Stimulated activated CD4-positive, alpha-beta T cell treated with anti-CD3 and anti-CD28 coated beads, Interleukin-12 subunit alpha, Interleukin-12 subunit beta, amount 100 ng/mL, for 24 hours (primary cell): Measurements from ENCODE around the gene STK16.

ENCODE experiments used
- DNase-seq, 2 experiments: peaks; one replicate each; pipeline ENCODE4 v3.0.0-alpha.2; 2020; ENCODE audit warnings: low read depth in 2 of 2

Gene STK16

DNA sequence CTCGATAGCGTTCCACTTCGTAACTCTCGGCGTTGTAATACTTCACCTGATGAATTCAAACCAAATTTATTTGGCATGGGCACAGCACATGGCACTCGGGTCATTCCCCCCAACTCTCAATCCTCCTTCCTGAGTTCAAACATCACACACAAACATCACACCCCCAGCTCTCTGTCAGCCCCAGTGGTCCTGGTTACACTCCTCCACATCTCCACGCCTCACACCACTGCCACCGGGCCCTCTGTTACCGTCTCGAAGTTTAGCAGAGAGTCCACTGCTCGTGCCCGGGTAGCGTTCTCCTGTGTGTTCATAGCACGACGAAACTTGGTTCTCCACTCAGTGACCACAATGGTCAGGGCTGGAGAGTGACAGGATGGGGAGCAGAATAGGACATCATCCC, 31.1 kb upstream of the STK16 start:
- DNase-seq, result no peak

GRCh38 chr2:219214786-219215185, 30.5 kb upstream of the STK16 start:
- no peak for DNase-seq

GRCh38 chr2:219215871-219216534, 29.3 kb upstream of the STK16 start:
- DNase-seq, result no peak

- DNase-seq, result no peak
These were observed 28.8 kb upstream of the STK16 start for GRCh38 chr2:219216535-219216915.

DNA sequence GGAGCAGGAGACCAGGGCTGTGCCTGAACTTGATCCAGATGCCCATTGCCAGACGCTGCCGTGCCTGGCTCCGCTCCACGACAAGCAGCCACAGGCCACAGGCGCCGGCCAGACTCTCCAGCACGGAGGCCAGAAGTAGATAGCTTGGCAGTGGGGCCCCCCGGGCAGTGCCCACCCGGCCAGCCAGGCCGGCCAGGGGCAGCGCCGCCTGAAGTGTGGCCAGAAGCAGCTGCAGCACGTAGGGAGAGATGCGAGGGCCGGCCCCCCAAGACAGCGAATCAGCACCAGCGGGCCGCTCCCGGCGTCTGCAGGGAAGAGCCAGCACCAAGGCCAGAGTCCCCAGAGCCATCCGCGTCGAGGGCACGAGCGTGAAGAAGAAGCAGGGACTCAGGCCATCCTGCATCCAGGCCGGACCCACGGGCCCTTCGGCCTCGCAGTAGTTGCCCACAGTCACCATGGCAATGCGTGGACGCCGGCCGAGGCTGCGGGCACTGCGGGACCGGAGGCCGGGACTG, 27.0 kb upstream of the STK16 start:
- DNase-seq, result peak in 1 of 2 experiments; percentile 29

DNA sequence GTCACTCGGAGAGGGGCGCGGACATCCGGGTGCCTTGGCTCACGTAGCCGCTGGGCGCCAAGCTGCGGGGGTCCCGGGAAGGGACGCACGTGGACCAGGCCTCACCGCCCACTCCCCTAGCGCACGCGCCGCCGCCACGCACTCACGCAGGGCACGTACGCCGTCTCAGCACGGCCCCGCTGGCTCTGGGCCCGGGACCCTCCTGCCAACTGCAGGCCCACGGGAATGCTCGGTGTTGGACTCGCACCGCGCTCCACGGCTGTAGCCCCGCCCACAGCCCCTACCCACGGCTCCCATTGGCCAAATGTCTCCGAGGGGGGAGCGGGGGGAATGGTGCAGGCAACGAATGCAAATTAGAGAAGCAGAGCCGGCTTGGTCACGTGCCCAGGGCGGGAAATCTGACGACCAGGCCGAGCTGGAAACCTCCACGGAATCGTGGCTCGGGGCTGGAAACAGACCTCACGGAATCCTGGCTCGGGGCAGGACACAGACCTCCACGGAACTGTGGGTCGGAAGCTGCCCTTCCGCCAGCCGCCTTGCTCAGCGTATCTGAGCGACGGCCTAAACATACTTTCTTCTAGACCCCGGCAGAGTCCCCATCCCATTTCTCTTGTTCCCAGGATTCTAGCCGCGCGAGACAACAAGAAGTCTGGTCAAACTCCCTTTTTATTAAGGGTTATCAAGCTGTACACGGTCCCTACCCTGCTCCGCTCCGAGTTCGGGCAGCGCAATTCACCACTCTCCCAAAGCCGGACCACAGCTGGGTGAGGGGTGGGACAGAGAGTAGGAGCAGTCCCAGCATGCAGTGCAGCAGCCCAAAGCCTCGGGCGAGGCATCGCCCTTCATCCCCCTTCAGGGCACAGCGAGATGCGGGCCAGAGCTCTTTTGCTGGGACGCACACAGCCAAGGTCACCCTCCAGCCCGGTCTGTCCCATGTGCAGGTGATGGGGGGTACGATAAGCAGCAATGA, 26.3 kb upstream of the STK16 start, which contains the start of gene ABCB6:
ABCB6 (minus strand) TSS at position 227 of the 970 bp plus-strand sequence. CDS start 285 bp downstream, outside the sequence.
- peak; percentile 80 to 91 for DNase-seq

- no peak for DNase-seq
These were observed 25.3 kb upstream of the STK16 start for GRCh38 chr2:219219784-219220532.

DNA sequence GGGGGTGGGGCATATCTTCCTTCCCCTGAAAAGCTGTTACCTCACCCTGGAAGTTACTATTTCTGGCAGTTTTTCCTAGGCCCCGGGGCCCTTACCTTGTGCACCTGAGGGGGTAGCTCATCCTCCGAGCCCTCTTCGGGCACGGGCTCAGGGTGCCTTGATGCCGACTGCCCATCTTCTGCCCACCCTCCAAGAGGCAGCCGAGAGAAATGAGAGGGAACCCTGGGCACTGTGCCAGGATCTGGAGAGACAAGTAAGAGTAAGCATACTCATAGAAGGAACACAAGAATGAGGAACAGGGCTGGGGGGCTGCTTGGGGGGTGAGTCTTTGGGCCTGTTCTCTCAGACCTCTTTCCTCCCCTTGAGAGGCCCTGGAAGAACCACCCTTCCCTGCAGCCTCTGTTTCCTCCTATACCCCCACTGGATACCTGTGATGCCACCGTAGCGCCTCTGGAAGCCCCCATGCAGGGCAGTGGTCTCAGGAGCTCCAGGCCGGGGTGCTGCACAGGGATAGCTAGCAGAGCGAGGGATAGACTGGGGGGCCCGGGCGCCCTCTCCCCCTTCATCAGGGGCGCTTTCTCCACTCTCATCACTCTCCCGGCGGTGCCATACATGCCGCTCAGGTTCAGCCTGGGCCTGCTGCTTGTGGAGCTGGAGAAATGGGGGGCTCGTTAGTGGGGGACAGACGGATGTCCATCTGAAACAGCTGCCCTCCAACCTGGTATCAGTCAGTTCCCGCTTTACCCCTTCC, 24.5 kb upstream of the STK16 start:
- no peak for DNase-seq

DNA sequence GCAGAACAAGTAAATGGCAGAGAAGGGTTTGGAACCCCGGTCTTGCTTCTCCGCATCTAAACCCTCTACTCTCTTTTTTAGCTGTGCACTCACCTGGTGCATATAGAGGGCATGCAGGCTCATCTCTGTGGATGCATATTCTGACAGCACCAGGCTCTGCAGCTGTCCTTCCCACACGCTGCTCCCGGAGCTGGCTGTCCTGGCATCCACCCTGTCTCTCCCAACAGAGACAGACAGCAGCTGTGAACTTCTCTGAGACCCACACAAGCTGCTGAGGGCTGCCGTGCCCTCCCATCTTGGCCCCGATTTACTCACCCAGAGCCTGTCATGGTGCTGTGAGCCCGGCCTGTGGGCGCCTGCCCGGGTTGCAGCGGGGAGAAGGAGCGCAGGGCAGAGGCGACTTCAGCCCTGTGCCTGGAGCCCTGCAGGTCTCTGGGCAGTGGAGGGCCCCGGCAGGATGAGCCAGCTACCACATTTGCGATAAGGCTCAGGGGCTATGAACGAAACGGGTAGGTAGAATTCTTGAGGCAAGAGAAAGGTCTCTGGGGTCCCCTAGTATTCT, 23.2 kb upstream of the STK16 start:
- DNase-seq, result no peak

GRCh38 chr2:219223831-219224610, 21.3 kb upstream of the STK16 start:
- no peak for DNase-seq

DNA sequence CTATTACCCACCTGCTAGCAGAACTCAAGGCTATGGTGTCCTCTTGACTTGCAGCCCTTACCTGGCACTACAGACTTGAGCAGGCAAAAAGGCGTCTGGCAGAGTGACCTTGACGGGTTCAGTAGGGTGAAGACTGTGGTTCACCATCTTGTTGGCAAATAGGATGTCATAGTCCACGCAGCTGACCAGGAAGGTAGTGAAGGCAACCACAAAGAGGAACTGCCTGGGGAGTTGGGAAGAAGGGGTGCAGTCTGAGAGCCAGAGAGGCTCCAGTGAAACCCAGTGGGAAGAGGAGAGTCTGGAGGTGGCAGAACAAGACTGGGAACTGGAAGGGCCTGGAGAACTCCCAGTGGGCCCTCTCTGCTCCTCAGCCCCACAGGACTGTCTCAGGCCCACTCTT, 19.9 kb upstream of the STK16 start:
- DNase-seq, result no peak

DNA sequence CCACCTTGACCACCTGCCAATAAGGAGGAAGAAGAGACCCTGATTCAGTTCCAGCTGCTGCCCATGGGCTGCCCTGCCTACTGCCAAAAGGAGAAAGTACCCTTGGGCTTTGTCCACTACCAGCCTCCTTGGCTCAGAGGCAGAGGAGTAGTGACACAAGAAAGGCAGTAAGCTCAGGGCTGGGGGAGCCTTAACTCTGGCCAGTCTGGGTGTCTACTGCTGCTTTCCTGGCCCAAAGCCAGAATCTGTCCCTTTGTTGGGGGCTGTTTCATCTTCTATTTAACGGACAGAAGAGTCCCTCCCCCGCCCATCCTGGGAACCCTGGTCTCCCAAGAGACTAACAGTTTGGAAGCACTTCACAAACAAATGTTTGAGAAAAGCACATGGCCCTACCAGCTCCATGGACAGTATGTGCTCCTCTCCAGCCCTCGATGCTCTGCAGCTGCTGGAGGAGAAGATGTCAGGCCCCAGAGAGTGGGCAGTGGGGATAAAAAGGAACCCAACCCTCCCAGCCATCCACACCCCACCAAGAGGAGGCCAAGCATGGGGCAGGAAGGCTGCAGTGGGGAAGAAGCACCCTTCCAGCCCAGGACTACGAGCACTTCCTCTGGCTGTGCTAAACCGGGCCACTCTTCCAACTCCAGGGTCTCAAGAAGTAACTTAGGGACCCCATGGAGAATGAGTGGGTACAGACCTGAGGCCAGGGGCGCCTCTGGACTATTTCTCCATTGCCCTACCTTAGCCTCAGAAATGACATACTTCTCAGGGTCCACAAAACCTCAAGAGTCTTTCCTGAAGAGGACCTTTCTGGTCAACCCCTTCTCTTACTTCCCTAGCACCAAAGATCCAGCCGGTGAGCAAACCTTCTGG, 17.0 kb upstream of the STK16 start:
- no peak for DNase-seq

DNA sequence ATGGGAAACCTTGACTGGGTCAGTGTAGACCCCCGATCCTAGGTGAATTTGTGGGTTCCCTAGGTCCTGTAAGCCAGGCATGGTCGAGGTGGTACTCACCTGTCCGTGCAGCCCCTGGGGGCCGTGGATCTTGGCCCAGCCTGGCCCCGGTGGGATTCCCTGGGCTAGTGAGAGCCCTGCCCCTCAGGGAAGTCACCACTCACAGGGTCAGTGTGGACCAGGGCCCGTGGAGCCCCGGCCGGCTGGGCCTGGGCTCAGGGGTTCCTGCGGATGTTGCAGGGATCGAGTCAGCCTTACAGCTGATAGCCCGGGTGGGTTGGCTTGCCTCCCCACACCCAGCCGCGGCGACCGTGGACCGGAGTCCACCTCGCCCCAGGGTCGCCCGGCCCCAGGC, 16.4 kb upstream of the STK16 start:
- DNase-seq, result no peak

DNA sequence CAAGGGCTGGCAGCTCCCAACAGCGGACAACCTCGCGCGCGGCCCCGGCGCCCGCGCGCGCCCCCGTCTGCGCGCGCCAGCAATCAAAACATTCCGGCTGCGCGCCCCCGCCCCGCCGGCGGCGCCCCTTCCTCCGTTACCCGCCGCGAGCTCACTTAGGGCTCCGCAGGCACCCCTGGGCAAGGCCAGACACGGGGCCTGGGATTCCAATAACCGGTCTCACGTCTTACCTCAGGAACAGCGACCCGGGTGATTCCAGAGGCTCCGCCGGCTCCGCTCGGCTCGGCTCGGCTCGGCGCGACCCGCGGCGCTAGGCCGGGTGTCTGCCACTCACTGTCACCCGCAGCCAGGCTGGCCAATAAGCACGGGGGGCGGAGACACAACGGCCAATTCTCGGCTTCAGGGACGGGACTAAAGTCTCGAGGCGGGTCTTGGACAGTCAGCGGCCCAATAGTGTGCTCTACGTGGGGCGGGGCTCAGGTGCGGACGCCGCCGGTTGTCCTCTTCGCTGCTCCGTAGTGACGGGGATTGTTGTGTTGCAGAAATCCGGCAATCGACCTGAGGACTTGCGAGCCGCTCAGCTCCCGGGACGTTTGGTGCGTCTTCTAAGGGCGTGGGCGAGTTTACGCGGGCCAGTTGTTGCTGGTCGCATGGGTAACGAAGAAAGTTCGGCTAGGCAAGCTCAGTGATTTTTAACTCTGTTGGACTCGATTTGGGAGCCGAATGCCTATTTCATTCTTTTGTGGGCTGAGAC, 15.8 kb upstream of the STK16 start, which contains the start of the genes ANKZF1 and ATG9A:
ANKZF1 (plus strand) TSS at position 502 of the 754 bp plus-strand sequence. CDS start 452 bp downstream, outside the sequence.
ATG9A (minus strand) TSS at position 332 of the 754 bp plus-strand sequence. CDS start 1,612 bp downstream, outside the sequence.
- DNase-seq, result peak; percentile 95 to 98

GRCh38 chr2:219230059-219230540, 15.2 kb upstream of the STK16 start:
- DNase-seq, result peak in 1 of 2 experiments; percentile 64

GRCh38 chr2:219234331-219234730, 10.9 kb upstream of the STK16 start:
- no peak for DNase-seq

GRCh38 chr2:219243291-219243761, 2.0 kb upstream of the STK16 start:
- DNase-seq, result no peak

DNA sequence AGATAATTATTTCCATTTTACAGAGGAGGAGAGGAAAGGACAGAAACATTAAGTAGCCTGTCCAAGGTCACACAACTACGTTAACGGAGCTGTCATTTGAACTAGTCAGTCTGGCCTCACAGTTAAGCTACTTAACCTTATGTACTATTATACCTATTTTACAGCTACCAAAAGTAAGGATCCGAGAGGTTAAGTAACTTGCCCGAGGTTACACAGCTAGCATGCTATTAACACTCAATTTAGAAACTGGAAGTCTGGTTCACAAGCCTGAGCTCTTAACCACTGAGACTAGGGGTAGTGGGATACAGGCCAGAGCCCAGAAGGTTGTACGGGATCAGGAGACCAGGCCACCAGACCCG, 511 bp upstream of the STK16 start:
- DNase-seq, result no peak
